ENCODE data around the gene ATM. TPM values are rescaled to one million over a fixed set of nuclear protein-coding genes. Genes with fewer than 3 reads are reported as not detected.
"Not testable (repeated sequence)": the region's sequence is repeated elsewhere in the genome, so short reads cannot be mapped to it uniquely, and the experiment has no call there.

Gene ATM
- total RNA-seq, 2 experiments from 2014 or later, result 75.8 to 77.5 TPM

- H3K4me3 Mint-ChIP-seq, result no peak overlapping the region
- no peak for DNase-seq
- CTCF ChIA-PET, result no interaction called here
- no peak for TF ChIP-seq CTCF (IDR thresholded peaks at IDR 0.05)
- intact Hi-C loops (cut with micrococcal nuclease), result no loop called here
- POLR2A ChIA-PET, result interaction anchor here (0.6 kb wide), 1 partner anchor 627 kb away, joined by 3 read pairs; no protein-coding TSS in a partner anchor
- no peaks in the 10 kb centered on the region for H3K27me3 Mint-ChIP-seq
- no peak overlapping the region for H3K27ac Mint-ChIP-seq
- H3K9me3 Mint-ChIP-seq, result no peaks in the 10 kb centered on the region
- no peak for ATAC-seq
- no peaks in the 10 kb centered on the region for H3K36me3 Mint-ChIP-seq (ENCODE audit: low read depth)
- no peaks in the 10 kb centered on the region for H3K4me1 Mint-ChIP-seq (ENCODE audit: low read depth)
These were observed 179.4 kb downstream of the ATM start for GRCh38 chr11:108402241-108402640.

GRCh38 chr11:108403052-108403451, 180.2 kb downstream of the ATM start:
- Mint-ChIP-seq H3K4me3 (no peak overlapping the region), H3K27me3 (no peaks in the 10 kb centered on the region), H3K9me3 (no peaks in the 10 kb centered on the region), H3K36me3 (ENCODE audit: low read depth) (no peaks in the 10 kb centered on the region), H3K4me1 (ENCODE audit: low read depth) (no peaks in the 10 kb centered on the region), H3K27ac (no peak overlapping the region)
- DNase-seq, result no peak
- TF ChIP-seq CTCF (IDR thresholded peaks at IDR 0.05), result no peak
- ATAC-seq, result no peak
- POLR2A ChIA-PET, result no interaction called here
- intact Hi-C loops (cut with micrococcal nuclease), result no loop called here
- CTCF ChIA-PET, result no interaction called here

- Mint-ChIP-seq H3K9me3 (no peaks in the 10 kb centered on the region), H3K36me3 (ENCODE audit: low read depth) (no peaks in the 10 kb centered on the region)
These were observed 182.8 kb downstream of the ATM start for GRCh38 chr11:108405706-108406105.

GRCh38 chr11:108414958-108415357, 192.1 kb downstream of the ATM start:
- Mint-ChIP-seq H3K36me3 (ENCODE audit: low read depth) (no peaks in the 10 kb centered on the region), H3K4me1 (ENCODE audit: low read depth) (no peaks in the 10 kb centered on the region), H3K9me3 (peaks cover 4% of the 10 kb centered on the region), H3K27ac (no peak overlapping the region), H3K27me3 (no peaks in the 10 kb centered on the region), H3K4me3 (no peak overlapping the region)
- TF ChIP-seq CTCF (IDR thresholded peaks at IDR 0.05), result no peak
- no peak for DNase-seq
- ChIA-PET CTCF (no interaction called here), POLR2A (no interaction called here)
- intact Hi-C loops (cut with micrococcal nuclease), result no loop called here
- ATAC-seq, result no peak

More at GRCh38 chr11:108405706-108406105, 182.8 kb downstream of the ATM start:
- no peak for TF ChIP-seq CTCF (IDR thresholded peaks at IDR 0.05)
- Mint-ChIP-seq H3K27me3 (no peaks in the 10 kb centered on the region), H3K4me3 (no peak overlapping the region), H3K4me1 (ENCODE audit: low read depth) (no peaks in the 10 kb centered on the region), H3K27ac (no peak overlapping the region)
- POLR2A ChIA-PET, result no interaction called here
- ATAC-seq (no peak), DNase-seq (no peak)
- intact Hi-C loops (cut with micrococcal nuclease), result no loop called here
- CTCF ChIA-PET, result no interaction called here

- intact Hi-C loops (cut with micrococcal nuclease); H3K36me3 Mint-ChIP-seq (ENCODE audit: low read depth); H3K27ac Mint-ChIP-seq; H3K9me3 Mint-ChIP-seq; ATAC-seq; CTCF ChIA-PET; H3K27me3 Mint-ChIP-seq; H3K4me1 Mint-ChIP-seq (ENCODE audit: low read depth); H3K4me3 Mint-ChIP-seq; POLR2A ChIA-PET: not testable (repeated sequence)
- DNase-seq, result peak; percentile 46
These were observed 194.7 kb downstream of the ATM start for GRCh38 chr11:108417551-108417950.

Other genes with a start within 250 kb of the ATM start
- gene CUL5, start 214.2 kb upstream of the ATM start, total RNA-seq, result 10 to 100 TPM; 32.2 to 34.6 TPM
- 10 to 100 TPM; 78.0 to 81.0 TPM for gene ACAT1, start 101.5 kb upstream of the ATM start, total RNA-seq
- gene NPAT, start 429 bp upstream of the ATM start, total RNA-seq, result 10 to 100 TPM; 32.1 to 37.1 TPM
- gene C11orf65, start 244.5 kb downstream of the ATM start, total RNA-seq, result 1 to 10 TPM; 1.1 to 2.3 TPM

All from activated CD8-positive, alpha-beta T cell treated with anti-CD3 and anti-CD28 coated beads for 36 hours (primary cell).